Choroid plexus epithelial cell (primary cell): Measurements from ENCODE around the gene IGFL2.

Experiments
- DNase-seq: peaks from one replicate; pipeline ENCODE4 v3.0.0-alpha.2; 2010; ENCODE audit warnings: low read depth
- H3K4me3 ChIP-seq: 2 replicates; pipeline ENCODE4 v1.5.1; 2011; ENCODE audit warnings: low read depth, mild to moderate bottlenecking, control low read depth, low read length, moderate library complexity
- TF ChIP-seq, protein P1 (sequence below): conservative IDR thresholded peaks from 2 replicates; pipeline ENCODE4 v1.5.1; 2011; ENCODE audit warnings: low read depth, mild to moderate bottlenecking, control low read depth, inconsistent platforms, low read length, moderate library complexity

The IGFL2 gene

GRCh38 chr19:46196410-46197124, 48.5 kb downstream of the IGFL2 start:
- H3K4me3 ChIP-seq: no peak overlapping the region
- TF ChIP-seq, protein P1, sequence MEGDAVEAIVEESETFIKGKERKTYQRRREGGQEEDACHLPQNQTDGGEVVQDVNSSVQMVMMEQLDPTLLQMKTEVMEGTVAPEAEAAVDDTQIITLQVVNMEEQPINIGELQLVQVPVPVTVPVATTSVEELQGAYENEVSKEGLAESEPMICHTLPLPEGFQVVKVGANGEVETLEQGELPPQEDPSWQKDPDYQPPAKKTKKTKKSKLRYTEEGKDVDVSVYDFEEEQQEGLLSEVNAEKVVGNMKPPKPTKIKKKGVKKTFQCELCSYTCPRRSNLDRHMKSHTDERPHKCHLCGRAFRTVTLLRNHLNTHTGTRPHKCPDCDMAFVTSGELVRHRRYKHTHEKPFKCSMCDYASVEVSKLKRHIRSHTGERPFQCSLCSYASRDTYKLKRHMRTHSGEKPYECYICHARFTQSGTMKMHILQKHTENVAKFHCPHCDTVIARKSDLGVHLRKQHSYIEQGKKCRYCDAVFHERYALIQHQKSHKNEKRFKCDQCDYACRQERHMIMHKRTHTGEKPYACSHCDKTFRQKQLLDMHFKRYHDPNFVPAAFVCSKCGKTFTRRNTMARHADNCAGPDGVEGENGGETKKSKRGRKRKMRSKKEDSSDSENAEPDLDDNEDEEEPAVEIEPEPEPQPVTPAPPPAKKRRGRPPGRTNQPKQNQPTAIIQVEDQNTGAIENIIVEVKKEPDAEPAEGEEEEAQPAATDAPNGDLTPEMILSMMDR: no peak
- DNase-seq: no peak

GRCh38 chr19:46197314-46198070, 49.5 kb downstream of the IGFL2 start:
- TF ChIP-seq, protein P1: no peak
- DNase-seq: no peak
- no peak overlapping the region for H3K4me3 ChIP-seq

DNA sequence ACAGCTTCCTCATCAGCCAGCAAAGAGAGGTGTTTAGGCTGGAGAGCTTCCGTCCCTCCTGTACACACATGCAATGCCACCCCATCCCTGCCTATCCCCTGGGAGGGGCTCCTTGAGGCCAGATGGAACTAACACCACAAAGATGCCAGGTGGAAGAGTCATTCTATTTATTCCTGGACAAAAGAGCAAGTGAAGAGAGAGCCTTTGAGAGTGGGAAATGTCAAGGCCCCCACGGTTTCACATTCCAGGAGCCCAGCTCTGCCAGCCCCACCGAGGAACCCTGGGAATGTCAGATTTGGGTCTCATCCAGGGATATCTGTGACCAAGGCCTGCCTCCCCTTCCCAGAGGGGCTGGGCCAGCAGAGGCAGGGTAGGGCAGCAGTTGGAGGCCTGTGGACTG, 50.7 kb downstream of the IGFL2 start:
- no peak for DNase-seq
- H3K4me3 ChIP-seq: no peak overlapping the region
- TF ChIP-seq, protein P1: no peak

GRCh38 chr19:46201454-46202310, 53.6 kb downstream of the IGFL2 start:
- TF ChIP-seq, protein P1: no peak
- no peak for DNase-seq

DNA sequence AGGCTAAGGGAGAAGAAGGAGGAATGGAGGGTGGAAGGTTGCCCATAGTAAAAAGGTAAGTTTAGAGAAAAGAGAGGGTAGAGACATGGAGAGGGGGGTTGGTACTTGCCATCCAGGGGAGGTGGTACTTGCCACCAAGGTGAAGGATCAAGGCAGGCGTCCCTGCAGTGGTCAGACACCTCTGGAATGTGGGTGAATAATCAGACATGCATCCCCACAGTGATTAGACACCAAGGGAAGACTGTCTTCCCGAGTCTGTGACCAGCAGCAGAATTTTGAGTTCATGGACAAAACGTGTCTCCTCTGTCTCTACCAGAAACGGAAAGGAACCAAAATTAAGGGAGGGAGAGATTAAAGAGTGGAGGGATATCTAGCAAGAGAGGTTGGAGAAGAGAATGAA, 54.4 kb downstream of the IGFL2 start:
- no peak for DNase-seq
- TF ChIP-seq, protein P1: no peak
- no peak overlapping the region for H3K4me3 ChIP-seq

More at GRCh38 chr19:46201454-46202310, 53.6 kb downstream of the IGFL2 start:
- H3K4me3 ChIP-seq: no peak overlapping the region

GRCh38 chr19:46202872-46203860, 55.1 kb downstream of the IGFL2 start:
- no peak for DNase-seq
- TF ChIP-seq, protein P1: no peak
- no peak overlapping the region for H3K4me3 ChIP-seq
